GM23338 (cell line): Measurements from ENCODE around the gene CEND1. TPM values are rescaled to one million over a fixed set of nuclear protein-coding genes. Genes with fewer than 3 reads are reported as not detected.

Experiments
- ATAC-seq: fragments of 200-7000 bp; cut with Tn5 transposase; 3 replicates; pipeline ENCODE4 v1.9.1; 2020
- DNase-seq: peaks from one replicate; pipeline ENCODE4 v3.0.0-alpha.2; 2015; ENCODE audit warnings: low spot score
- H2AFZ ChIP-seq: fragments of 200-600 bp; sonication (generic); 2 replicates; pipeline ENCODE4 v1.8.0; 2016; ENCODE audit warnings: antibody characterized with exemption, mild to moderate bottlenecking, moderate library complexity
- H3F3A ChIP-seq: fragments of 200-600 bp; sonication (generic); replicated peaks from 2 replicates; pipeline ENCODE4 v1.8.0; 2017; ENCODE audit warnings: antibody characterized with exemption, mixed run types, low read depth
- H3K27ac ChIP-seq: fragments of 200-600 bp; sonication (generic); 2 replicates; pipeline ENCODE4 v1.6.1; 2016; ENCODE audit warnings: low read depth
- H3K27me3 ChIP-seq: fragments of 200-600 bp; sonication (generic); 2 replicates; pipeline ENCODE4 v1.8.0; 2016; ENCODE audit warnings: mild to moderate bottlenecking, mixed run types, moderate library complexity; ENCODE audit not compliant: insufficient read depth
- H3K36me3 ChIP-seq: fragments of 200-600 bp; sonication (generic); 2 replicates; pipeline ENCODE4 v1.8.0; 2016; ENCODE audit warnings: mild to moderate bottlenecking; ENCODE audit not compliant: insufficient read depth
- H3K4me1 ChIP-seq: fragments of 200-600 bp; sonication (generic); 2 replicates; pipeline ENCODE4 v1.8.0; 2016; ENCODE audit warnings: mild to moderate bottlenecking, moderate library complexity; ENCODE audit not compliant: insufficient read depth
- H3K4me2 ChIP-seq: fragments of 200-600 bp; sonication (generic); 2 replicates; pipeline ENCODE4 v1.7.1; 2017; ENCODE audit warnings: mixed run types
- H3K4me3 ChIP-seq: fragments of 200-600 bp; sonication (generic); 2 replicates; pipeline ENCODE4 v1.6.1; 2016; ENCODE audit warnings: mixed run types
- H3K79me2 ChIP-seq: fragments of 200-600 bp; sonication (generic); replicated peaks from 2 replicates; pipeline ENCODE4 v1.8.0; 2017; ENCODE audit warnings: mild to moderate bottlenecking; ENCODE audit not compliant: insufficient read depth
- H3K9me2 ChIP-seq: fragments of 200-600 bp; sonication (generic); 2 replicates; pipeline ENCODE4 v1.8.0; 2017; ENCODE audit not compliant: insufficient read depth
- H4K20me1 ChIP-seq: fragments of 200-600 bp; sonication (generic); replicated peaks from 2 replicates; pipeline ENCODE4 v1.8.0; 2017; ENCODE audit warnings: mild to moderate bottlenecking; ENCODE audit not compliant: insufficient read depth
- H3K27ac Mint-ChIP-seq: 2 replicates; pipeline ENCODE4 v1.8.0; 2020; ENCODE audit warnings: inconsistent platforms, mild to moderate bottlenecking, moderate library complexity, mixed read lengths
- H3K27me3 Mint-ChIP-seq: 3 replicates; pipeline ENCODE4 v1.8.0; 2022; ENCODE audit warnings: low read depth, mild to moderate bottlenecking, moderate library complexity, mixed read lengths, inconsistent platforms; ENCODE audit not compliant: insufficient read depth, poor library complexity
- H3K36me3 Mint-ChIP-seq: 3 replicates; pipeline ENCODE4 v1.8.0; 2021; ENCODE audit warnings: low read depth, mild to moderate bottlenecking, inconsistent platforms, moderate library complexity, mixed read lengths
- H3K4me1 Mint-ChIP-seq: 3 replicates; pipeline ENCODE4 v1.8.0; 2020; ENCODE audit warnings: mild to moderate bottlenecking, inconsistent platforms, mixed read lengths
- H3K4me3 Mint-ChIP-seq: 3 replicates; pipeline ENCODE4 v1.8.0; 2021; ENCODE audit warnings: moderate library complexity, mild to moderate bottlenecking, inconsistent platforms, mixed read lengths
- H3K9me3 Mint-ChIP-seq: 3 replicates; pipeline ENCODE4 v1.8.0; 2020; ENCODE audit warnings: moderate library complexity, mild to moderate bottlenecking, inconsistent platforms, mixed read lengths
- EZH2phosphoT487 ChIP-seq: fragments of 200-600 bp; sonication (generic); IDR thresholded peaks from one replicate; pipeline ENCODE4 v1.8.1; 2018; ENCODE audit warnings: antibody characterized with exemption; ENCODE audit not compliant: unreplicated experiment
- JUNB ChIP-seq: IDR thresholded peaks from one replicate; pipeline ENCODE4 v1.6.1; 2016; ENCODE audit warnings: antibody characterized with exemption; ENCODE audit not compliant: unreplicated experiment
- NANOG ChIP-seq: IDR thresholded peaks from 2 replicates; pipeline ENCODE4 v1.6.1; 2016; ENCODE audit warnings: antibody characterized with exemption, borderline replicate concordance
- POLR2AphosphoS5 ChIP-seq: IDR thresholded peaks from 2 replicates; pipeline ENCODE4 v1.6.1; 2016; ENCODE audit warnings: antibody characterized with exemption, low read depth
- STAT1 ChIP-seq: IDR thresholded peaks from one replicate; pipeline ENCODE4 v1.6.1; 2016; ENCODE audit warnings: antibody characterized with exemption; ENCODE audit not compliant: unreplicated experiment
- ZNF114 ChIP-seq: fragments of 250-450 bp; sonication (Bioruptor Pico); IDR thresholded peaks from 2 replicates; pipeline ENCODE4 v1.5.0; 2020; ENCODE audit warnings: mild to moderate bottlenecking, moderate library complexity
- ZNF331 ChIP-seq: fragments of 250-450 bp; sonication (Bioruptor Pico); IDR thresholded peaks from 2 replicates; pipeline ENCODE4 v1.5.0; 2020; ENCODE audit warnings: low read depth, mild to moderate bottlenecking, moderate library complexity
- ZNF462 ChIP-seq: fragments of 250-450 bp; sonication (Bioruptor Pico); IDR thresholded peaks from 2 replicates; pipeline ENCODE4 v1.5.0; 2020; ENCODE audit warnings: mild to moderate bottlenecking, moderate library complexity
- polyA plus RNA-seq: library from polyadenylated mRNA; unstranded; fragments of >200 nt; fragmentation: Nextera tagmentation; extraction: Ambion mirVana; gene quantifications from 2 replicates; pipeline ENCODE4 v1.2.1, GENCODE V29; 2016
- total RNA-seq: library from RNA; depleted of rRNA; stranded (reverse); fragments of >200 nt; shearing (Covaris generic); gene quantifications from 2 replicates; pipeline ENCODE4 v1.2.3, GENCODE V29; 2014
- TF ChIP-seq, protein P1 (sequence below), 2 experiments: fragments of 200-600 bp in 1 of 2; sonication (generic) in 1 of 2; conservative IDR thresholded peaks; 2 replicates each; pipeline versions ENCODE4 v1.5.1 to v1.6.1; 2016 to 2017; ENCODE audit warnings: antibody characterized with exemption in 2 of 2, low read depth in 2 of 2, mild to moderate bottlenecking in 2 of 2, moderate library complexity in 1 of 2
- TF ChIP-seq, protein P2 (sequence below): IDR thresholded peaks from one replicate; pipeline ENCODE4 v1.6.1; 2018; ENCODE audit warnings: antibody characterized with exemption; ENCODE audit not compliant: unreplicated experiment

Gene CEND1
- total and polyA plus RNA-seq, 2 experiments from 2014 or later = 4.8 to 5.5 TPM

DNA sequence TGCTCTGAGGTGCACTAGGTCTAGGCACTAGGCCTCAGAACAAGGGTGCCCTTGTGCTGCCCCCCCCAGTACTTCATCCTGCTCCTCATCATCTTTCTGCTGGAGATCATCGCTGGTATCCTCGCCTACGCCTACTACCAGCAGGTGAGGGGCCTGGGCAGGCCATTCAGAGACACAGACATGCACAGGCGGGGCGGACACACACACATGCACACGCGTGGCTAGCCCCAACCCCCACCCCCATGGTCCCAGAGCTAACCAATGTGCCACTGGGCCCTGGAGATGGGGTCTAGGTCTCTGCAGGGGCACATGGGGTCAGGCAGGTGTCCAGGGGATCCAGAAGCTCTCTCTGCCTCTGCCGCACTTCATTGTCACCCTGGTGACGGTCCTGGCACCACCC is 46.8 kb upstream of the CEND1 start (continued):
- TF ChIP-seq, protein P1, sequence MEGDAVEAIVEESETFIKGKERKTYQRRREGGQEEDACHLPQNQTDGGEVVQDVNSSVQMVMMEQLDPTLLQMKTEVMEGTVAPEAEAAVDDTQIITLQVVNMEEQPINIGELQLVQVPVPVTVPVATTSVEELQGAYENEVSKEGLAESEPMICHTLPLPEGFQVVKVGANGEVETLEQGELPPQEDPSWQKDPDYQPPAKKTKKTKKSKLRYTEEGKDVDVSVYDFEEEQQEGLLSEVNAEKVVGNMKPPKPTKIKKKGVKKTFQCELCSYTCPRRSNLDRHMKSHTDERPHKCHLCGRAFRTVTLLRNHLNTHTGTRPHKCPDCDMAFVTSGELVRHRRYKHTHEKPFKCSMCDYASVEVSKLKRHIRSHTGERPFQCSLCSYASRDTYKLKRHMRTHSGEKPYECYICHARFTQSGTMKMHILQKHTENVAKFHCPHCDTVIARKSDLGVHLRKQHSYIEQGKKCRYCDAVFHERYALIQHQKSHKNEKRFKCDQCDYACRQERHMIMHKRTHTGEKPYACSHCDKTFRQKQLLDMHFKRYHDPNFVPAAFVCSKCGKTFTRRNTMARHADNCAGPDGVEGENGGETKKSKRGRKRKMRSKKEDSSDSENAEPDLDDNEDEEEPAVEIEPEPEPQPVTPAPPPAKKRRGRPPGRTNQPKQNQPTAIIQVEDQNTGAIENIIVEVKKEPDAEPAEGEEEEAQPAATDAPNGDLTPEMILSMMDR (conservative IDR thresholded peaks at IDR 0.05; ENCODE audit: low read depth in 2 of 2) = no peak
- TF ChIP-seq, protein P2, sequence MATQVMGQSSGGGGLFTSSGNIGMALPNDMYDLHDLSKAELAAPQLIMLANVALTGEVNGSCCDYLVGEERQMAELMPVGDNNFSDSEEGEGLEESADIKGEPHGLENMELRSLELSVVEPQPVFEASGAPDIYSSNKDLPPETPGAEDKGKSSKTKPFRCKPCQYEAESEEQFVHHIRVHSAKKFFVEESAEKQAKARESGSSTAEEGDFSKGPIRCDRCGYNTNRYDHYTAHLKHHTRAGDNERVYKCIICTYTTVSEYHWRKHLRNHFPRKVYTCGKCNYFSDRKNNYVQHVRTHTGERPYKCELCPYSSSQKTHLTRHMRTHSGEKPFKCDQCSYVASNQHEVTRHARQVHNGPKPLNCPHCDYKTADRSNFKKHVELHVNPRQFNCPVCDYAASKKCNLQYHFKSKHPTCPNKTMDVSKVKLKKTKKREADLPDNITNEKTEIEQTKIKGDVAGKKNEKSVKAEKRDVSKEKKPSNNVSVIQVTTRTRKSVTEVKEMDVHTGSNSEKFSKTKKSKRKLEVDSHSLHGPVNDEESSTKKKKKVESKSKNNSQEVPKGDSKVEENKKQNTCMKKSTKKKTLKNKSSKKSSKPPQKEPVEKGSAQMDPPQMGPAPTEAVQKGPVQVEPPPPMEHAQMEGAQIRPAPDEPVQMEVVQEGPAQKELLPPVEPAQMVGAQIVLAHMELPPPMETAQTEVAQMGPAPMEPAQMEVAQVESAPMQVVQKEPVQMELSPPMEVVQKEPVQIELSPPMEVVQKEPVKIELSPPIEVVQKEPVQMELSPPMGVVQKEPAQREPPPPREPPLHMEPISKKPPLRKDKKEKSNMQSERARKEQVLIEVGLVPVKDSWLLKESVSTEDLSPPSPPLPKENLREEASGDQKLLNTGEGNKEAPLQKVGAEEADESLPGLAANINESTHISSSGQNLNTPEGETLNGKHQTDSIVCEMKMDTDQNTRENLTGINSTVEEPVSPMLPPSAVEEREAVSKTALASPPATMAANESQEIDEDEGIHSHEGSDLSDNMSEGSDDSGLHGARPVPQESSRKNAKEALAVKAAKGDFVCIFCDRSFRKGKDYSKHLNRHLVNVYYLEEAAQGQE = no peak

DNA sequence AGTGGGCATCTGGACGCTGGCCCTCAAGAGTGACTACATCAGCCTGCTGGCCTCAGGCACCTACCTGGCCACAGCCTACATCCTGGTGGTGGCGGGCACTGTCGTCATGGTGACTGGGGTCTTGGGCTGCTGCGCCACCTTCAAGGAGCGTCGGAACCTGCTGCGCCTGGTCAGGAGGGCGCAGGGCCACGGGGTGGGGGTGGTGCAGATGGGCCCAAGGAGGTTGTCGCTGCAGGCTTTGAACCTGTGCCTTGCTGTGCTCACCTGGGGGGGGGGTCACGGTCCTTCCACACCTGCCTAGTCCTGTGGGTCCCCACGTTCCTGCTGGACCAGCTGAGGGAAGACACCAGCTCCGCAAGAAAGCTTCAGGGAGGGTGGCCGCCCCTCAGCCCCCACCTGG is 46.4 kb upstream of the CEND1 start:
- Mint-ChIP-seq H3K27me3 (peaks cover 39% of the 10 kb centered on the region), H3K4me1 (peaks cover 35% of the 10 kb centered on the region), H3K36me3 (peaks cover 36% of the 10 kb centered on the region), H3K9me3 (no peaks in the 10 kb centered on the region), H3K27ac (no peak overlapping the region), H3K4me3 (no peak overlapping the region)
- H2AFZ ChIP-seq = no peak overlapping the region
- TF ChIP-seq ZNF114 (CRISPR knock-in tag) = no peak
- TF ChIP-seq, protein P2 = no peak
- no peak for TF ChIP-seq EZH2phosphoT487
- no peak for TF ChIP-seq STAT1
- no peak for TF ChIP-seq POLR2AphosphoS5
- no peak for TF ChIP-seq ZNF462 (CRISPR knock-in tag)
- no peak for TF ChIP-seq NANOG
- no peak for TF ChIP-seq JUNB
- TF ChIP-seq ZNF331 = no peak
- no peak overlapping the region for H3K27ac ChIP-seq
- no peaks in the 10 kb centered on the region for H3K9me2 ChIP-seq
- H4K20me1 ChIP-seq = peaks cover 30% of the 10 kb centered on the region
- ATAC-seq (no peak), DNase-seq (no peak)
- H3K4me1 ChIP-seq = peaks cover 21% of the 10 kb centered on the region
- H3K79me2 ChIP-seq = peaks cover 13% of the 10 kb centered on the region
- peaks cover 33% of the 10 kb centered on the region for H3F3A ChIP-seq
- H3K4me2 ChIP-seq = no peak overlapping the region
- H3K36me3 ChIP-seq = peaks cover 6% of the 10 kb centered on the region; the same call in 1 of the 2 replicates
- peaks cover 11% of the 10 kb centered on the region for H3K27me3 ChIP-seq
- H3K4me3 ChIP-seq = no peak overlapping the region
